ENCODE measurements around the gene RFC4. TPM values are rescaled to one million over a fixed set of nuclear protein-coding genes. Genes with fewer than 3 reads are reported as not detected.

The RFC4 gene
- total and polyA plus RNA-seq, 2 of the 8 experiments (the other 6 are each of a cell fraction or from before 2014, with no cell fraction given), result 21.8 to 86.9 TPM

GRCh38 chr3:186789554-186790260 lies 16.6 kb downstream of the RFC4 start:
- Histone ChIP-seq H3K4me3 (ENCODE audit: extremely low read depth in 1 of 4, insufficient read depth in 2 of 4, low read depth in 3 of 4, low read length in 4 of 4) (no peak overlapping the region), H3K9ac (replicated peaks in 1 of 4; ENCODE audit: extremely low read depth in 1 of 4, low read depth in 3 of 4, low read length in 3 of 4) (no peak overlapping the region), H2BK120ac (replicated peaks; ENCODE audit: low read depth, low read length) (no peak overlapping the region), H3K79me1 (ENCODE audit: low read depth, low read length) (no peaks in the 10 kb centered on the region), H3K36me3 (ENCODE audit: control insufficient read depth in 2 of 4, insufficient read depth in 4 of 4, low read length in 3 of 4) (peaks cover 42 to 95% (median 81%) of the 10 kb centered on the region in 4 experiments), H4K5ac (ENCODE audit: insufficient read length, low read depth, low read length) (no peak overlapping the region), H3K27ac (ENCODE audit: low read depth, low read length) (no peak overlapping the region), H2BK5ac (ENCODE audit: low read depth, low read length) (no peak overlapping the region), H3K56ac (replicated peaks; ENCODE audit: insufficient read length, low read depth, low read length) (no peak overlapping the region), H3K4me1 (replicated peaks in 1 of 4; ENCODE audit: control insufficient read depth in 3 of 4, insufficient read depth in 4 of 4, low read length in 3 of 4) (peaks cover 0 to 2% (median 0%) of the 10 kb centered on the region in 4 experiments; a peak in 2 of 7 replicates), H3K14ac (ENCODE audit: insufficient read length) (no peak overlapping the region), H2AFZ (ENCODE audit: low read length) (no peak overlapping the region), H3K23ac (ENCODE audit: insufficient read length) (no peak overlapping the region), H4K8ac (ENCODE audit: extremely low read depth, insufficient read depth, low read length) (no peak overlapping the region), H3K18ac (ENCODE audit: extremely low read depth, low read length) (no peak overlapping the region), H4K20me1 (replicated peaks in 1 of 2; ENCODE audit: control insufficient read depth in 1 of 2, insufficient read depth in 2 of 2, low read length in 2 of 2) (peaks cover 20 to 23% of the 10 kb centered on the region in 2 experiments), H3K27me3 (replicated peaks in 1 of 4; ENCODE audit: control insufficient read depth in 3 of 4, extremely low read depth in 1 of 4, insufficient read depth in 3 of 4, low read length in 3 of 4) (no peaks in the 10 kb centered on the region), H3K4ac (replicated peaks; ENCODE audit: insufficient read length, low read depth, low read length) (no peak overlapping the region), H2BK20ac (ENCODE audit: low read length) (no peak overlapping the region), H2AK5ac (ENCODE audit: low read depth, low read length) (no peak overlapping the region), H3K4me2 (ENCODE audit: insufficient read depth in 1 of 2, low read depth in 2 of 2, low read length in 2 of 2) (no peak overlapping the region), H3K79me2 (ENCODE audit: control insufficient read depth in 1 of 2, insufficient read depth in 2 of 2, low read length in 2 of 2) (peaks cover 6 to 32% of the 10 kb centered on the region in 2 experiments), H3K23me2 (ENCODE audit: low read depth, low read length) (peaks cover 6% of the 10 kb centered on the region), H2BK12ac (ENCODE audit: low read depth, low read length) (no peak overlapping the region), H2BK15ac (ENCODE audit: low read length) (no peak overlapping the region), H3K9me3 (ENCODE audit: insufficient read depth in 2 of 2, low read depth in 1 of 2, low read length in 1 of 2) (no peaks in the 10 kb centered on the region), H4K91ac (replicated peaks; ENCODE audit: insufficient read length, low read length) (no peak overlapping the region)
- FAIRE-seq (no peak), DNase-seq (ENCODE audit: low read depth in 1 of 2, low spot score in 2 of 2) (no peak)
- 79% methylated on average over 4 of the region's 4 CpGs; no CpG with 5 or more reads in 1 of the 2 experiments for WGBS, 2 experiments (ENCODE audit: extremely low coverage in 1 of 2, insufficient coverage in 1 of 2, insufficient read length in 1 of 2, insufficient replicate concordance in 2 of 2, low coverage in 1 of 2, low lambda C conversion rate in 2 of 2, missing lambda C conversion rate in 1 of 2)
- POLR2A ChIA-PET (ENCODE audit: partially characterized antibody), result interaction anchor here (0.7 to 7.6 kb wide), 29 partner anchors 10 to 856 kb away, joined by 3 to 166 read pairs (median 4); partner anchors contain the start of genes CRYGS, DNAJB11 and RFC4
- CTCF ChIA-PET (ENCODE audit: partially characterized antibody), result interaction anchor here (1.6 kb wide), 1 partner anchor 200 kb away, joined by 7 read pairs; no protein-coding TSS in a partner anchor
- no peak; the same call in 1 of the 2 replicates for TF ChIP-seq EGR1 (IDR thresholded peaks at IDR 0.05; ENCODE audit: borderline replicate concordance, low read depth, low read length)
- TF ChIP-seq RFX5 (IDR thresholded peaks at IDR 0.05; ENCODE audit: borderline replicate concordance, low read depth, low read length), result no peak
- no peak for TF ChIP-seq SRF (IDR thresholded peaks at IDR 0.05; ENCODE audit: low read depth, low read length)
- no peak for TF ChIP-seq ZNF274 (IDR thresholded peaks at IDR 0.05; ENCODE audit: borderline replicate concordance, extremely low read depth, low read length)
- TF ChIP-seq SP1 (IDR thresholded peaks at IDR 0.05; ENCODE audit: low read depth, low read length), result no peak

Measured in H1 (cell line).